SK-N-SH (cell line): ENCODE measurements around the gene ZNF605. TPM values are rescaled to one million over a fixed set of nuclear protein-coding genes. Genes with fewer than 3 reads are reported as not detected.

Experiments used
- CTCF ChIA-PET: fragments of 300-600, 350-600 bp; formaldehyde crosslinking; extraction: SDS; loops from one replicate; lab custom pipeline; 2021; lab: Yijun Ruan, JAX
- POLR2A ChIA-PET: fragments of 350-600 bp; sonication (Branson Sonifier 250); formaldehyde crosslinking; extraction: SDS; loops from one replicate; lab custom pipeline; 2020; ENCODE audit warnings: antibody characterized with exemption, inconsistent platforms; lab: Yijun Ruan, JAX
- DNase-seq: peaks from one replicate; pipeline ENCODE4 v3.0.0; 2012
- H2AFZ ChIP-seq: fragments of 200-600 bp; sonication (generic); 2 replicates; pipeline ENCODE4 v1.8.1; 2016; ENCODE audit warnings: antibody characterized with exemption, mild to moderate bottlenecking, low read depth
- H3F3A ChIP-seq: fragments of 200-600 bp; sonication (generic); replicated peaks from 2 replicates; pipeline ENCODE3; 2016; ENCODE audit warnings: antibody characterized with exemption, mild to moderate bottlenecking; ENCODE audit not compliant: insufficient read depth
- H3K27ac ChIP-seq, 2 experiments: fragments of 200-500 bp in 1 of 2; fragments of 200-600 bp in 1 of 2; sonication (Bioruptor generic) in 1 of 2; sonication (generic), shearing (Covaris generic) in 1 of 2; 2 replicates each; pipeline versions ENCODE4 v1.5.1 to v1.6.1; 2014 to 2016; ENCODE audit warnings: low read depth in 2 of 2, inconsistent platforms in 1 of 2, low read length in 1 of 2, mild to moderate bottlenecking in 1 of 2, mixed read lengths in 1 of 2
- H3K27me3 ChIP-seq: fragments of 200-600 bp; sonication (generic), shearing (Covaris generic); 2 replicates; pipeline ENCODE4 v1.6.1; 2016; ENCODE audit warnings: mixed run types; ENCODE audit not compliant: insufficient read depth
- H3K36me3 ChIP-seq, 2 experiments: fragments of 200-500 bp in 1 of 2; fragments of 200-600 bp in 1 of 2; sonication (Bioruptor generic) in 1 of 2; sonication (generic) in 1 of 2; replicated peaks in 1 of 2; 2 replicates each; pipeline versions ENCODE3 to v1.5.1; 2014 to 2016; ENCODE audit warnings: low read length in 1 of 2, mild to moderate bottlenecking in 1 of 2; ENCODE audit not compliant: insufficient read depth in 2 of 2, control insufficient read depth in 1 of 2
- H3K4me1 ChIP-seq, 2 experiments: fragments of 200-500 bp in 1 of 2; fragments of 200-600 bp in 1 of 2; sonication (Bioruptor generic) in 1 of 2; sonication (generic), shearing (Covaris generic) in 1 of 2; 2 replicates each; pipeline versions ENCODE4 v1.5.1 to v1.6.1; 2014 to 2016; ENCODE audit warnings: low read depth in 1 of 2, low read length in 1 of 2, mixed run types in 1 of 2; ENCODE audit not compliant: insufficient read depth in 2 of 2, control insufficient read depth in 1 of 2
- H3K4me2 ChIP-seq: fragments of 200-600 bp; sonication (generic), shearing (Covaris generic); 2 replicates; pipeline ENCODE4 v1.6.1; 2017; ENCODE audit warnings: mixed run types
- H3K4me3 ChIP-seq, 2 experiments: fragments of 200-500 bp in 1 of 2; fragments of 200-600 bp in 1 of 2; sonication (Bioruptor generic) in 1 of 2; sonication (generic), shearing (Covaris generic) in 1 of 2; 2 replicates each; pipeline versions ENCODE4 v1.5.1 to v1.8.1; 2014 to 2016; ENCODE audit warnings: low read depth in 2 of 2, inconsistent platforms in 1 of 2, low read length in 1 of 2, mild to moderate bottlenecking in 1 of 2, mixed read lengths in 1 of 2, moderate library complexity in 1 of 2
- H3K79me2 ChIP-seq: fragments of 200-600 bp; sonication (generic); 2 replicates; pipeline ENCODE4 v1.8.1; 2017; ENCODE audit warnings: mild to moderate bottlenecking; ENCODE audit not compliant: insufficient read depth
- H3K9ac ChIP-seq: fragments of 200-600 bp; sonication (generic); 2 replicates; pipeline ENCODE4 v1.6.1; 2017; ENCODE audit warnings: mixed run types
- H3K9me2 ChIP-seq: fragments of 200-600 bp; sonication (generic); 2 replicates; pipeline ENCODE4 v1.6.1; 2017; ENCODE audit warnings: mixed run types
- H3K9me3 ChIP-seq: fragments of 200-600 bp; sonication (generic); 2 replicates; pipeline ENCODE4 v1.6.1; 2017; ENCODE audit warnings: mixed run types, mild to moderate bottlenecking, moderate library complexity
- H4K20me1 ChIP-seq: fragments of 200-600 bp; sonication (generic); 2 replicates; pipeline ENCODE4 v1.6.1; 2017; ENCODE audit warnings: mild to moderate bottlenecking, mixed run types; ENCODE audit not compliant: insufficient read depth
- CTCF ChIP-seq: fragments of 200-600 bp; sonication (generic); IDR thresholded peaks from 2 replicates; pipeline ENCODE4 v1.6.1; 2017; ENCODE audit warnings: antibody characterized with exemption, mild to moderate bottlenecking, moderate library complexity
- FOSL2 ChIP-seq: IDR thresholded peaks from 2 replicates; pipeline ENCODE4 v1.4.0; 2012; ENCODE audit warnings: low read depth, mild to moderate bottlenecking, moderate library complexity, borderline replicate concordance
- GATA2 ChIP-seq: sonication (generic); formaldehyde crosslinking; IDR thresholded peaks from 2 replicates; pipeline ENCODE4 v1.5.0; 2020; ENCODE audit warnings: mild to moderate bottlenecking, missing genetic modification reagents
- MXI1 ChIP-seq: IDR thresholded peaks from 2 replicates; pipeline ENCODE4 v1.6.1; 2012; ENCODE audit warnings: mild to moderate bottlenecking, low read depth, low read length, improper control_type of control experiment
- NRF1 ChIP-seq: IDR thresholded peaks from 2 replicates; pipeline ENCODE4 v1.6.1; 2012; ENCODE audit warnings: low read depth, mild to moderate bottlenecking, low read length
- POLR2AphosphoS5 ChIP-seq: IDR thresholded peaks from 2 replicates; pipeline ENCODE4 v1.6.1; 2012; ENCODE audit warnings: low read depth, low read length
- RAD21 ChIP-seq: IDR thresholded peaks from 2 replicates; pipeline ENCODE4 v1.6.1; 2012; ENCODE audit warnings: mild to moderate bottlenecking, low read length
- REST ChIP-seq: IDR thresholded peaks from 2 replicates; pipeline ENCODE4 v1.6.1; 2012; ENCODE audit warnings: mild to moderate bottlenecking, low read depth, low read length, moderate library complexity
- TAF1 ChIP-seq: IDR thresholded peaks from 2 replicates; pipeline ENCODE4 v1.6.1; 2012; ENCODE audit warnings: low read depth, mild to moderate bottlenecking, low read length, moderate library complexity, borderline replicate concordance
- TEAD4 ChIP-seq: IDR thresholded peaks from 2 replicates; pipeline ENCODE4 v1.4.0; 2012; ENCODE audit warnings: mild to moderate bottlenecking, borderline replicate concordance; ENCODE audit not compliant: insufficient read depth
- USF1 ChIP-seq: IDR thresholded peaks from 2 replicates; pipeline ENCODE4 v1.4.0; 2012; ENCODE audit warnings: low read depth, borderline replicate concordance
- WGBS: methylation state at CpG from one replicate; pipeline ENCODE4 v1.1.6; 2017; ENCODE audit warnings: low lambda C conversion rate; 5-methylcytosine and 5-hydroxymethylcytosine counted together
- polyA plus RNA-seq, 3 experiments: library from polyadenylated mRNA; depleted of rRNA; stranded (reverse); fragments of >200 nt; gene quantifications; 2 replicates each; pipeline ENCODE4 v1.2.3, GENCODE V29; 2012

ZNF605 gene
- polyA plus RNA-seq, 1 of the 3 experiments (the other 2 are of a cell fraction): 4.0 TPM

- no peaks in the 10 kb centered on the region for H4K20me1 ChIP-seq
- H3K79me2 ChIP-seq: peaks cover 51% of the 10 kb centered on the region
- no peak overlapping the region for H3K4me3 ChIP-seq
- CTCF ChIA-PET: no interaction called here
- no peaks in the 10 kb centered on the region for H3K9me2 ChIP-seq
- H2AFZ ChIP-seq: no peak overlapping the region
- DNase-seq: no peak
- H3K27me3 ChIP-seq: no peaks in the 10 kb centered on the region
- H3K9ac ChIP-seq: no peak overlapping the region
- POLR2A ChIA-PET: no interaction called here
- TF ChIP-seq TEAD4 (no peak), CTCF (no peak), TAF1 (no peak), RAD21 (no peak), POLR2AphosphoS5 (no peak), GATA2 (no peak), FOSL2 (no peak), MXI1 (no peak), REST (no peak), USF1 (no peak), NRF1 (no peak)
- H3K36me3 ChIP-seq: peaks cover 0 to 6% of the 10 kb centered on the region in 2 experiments
- H3F3A ChIP-seq: peaks cover 4% of the 10 kb centered on the region
- H3K4me1 ChIP-seq: peaks cover 0 to 7% of the 10 kb centered on the region in 2 experiments; a peak in 1 of 4 replicates
- H3K27ac ChIP-seq: no peak overlapping the region
- no peak overlapping the region for H3K4me2 ChIP-seq
- H3K9me3 ChIP-seq: peaks cover 6% of the 10 kb centered on the region; the same call in 1 of the 2 replicates
- WGBS: 95% methylated on average over 17 of the region's 18 CpGs
Measured at GRCh38 chr12:132952371-132953162, 3.5 kb downstream of the ZNF605 start.
